HG03460 (cell line): ENCODE measurements around the gene CWC27.
"Not testable (repeated sequence)": the region's sequence is repeated elsewhere in the genome, so short reads cannot be mapped to it uniquely, and the experiment has no call there.

Source experiments
- ATAC-seq: cut with Tn5 transposase; IDR thresholded peaks from one replicate; pipeline ENCODE4 v1.9.1; 2021; ENCODE audit not compliant: unreplicated experiment

Gene CWC27

GRCh38 chr5:64786372-64786771 lies 17.6 kb downstream of the CWC27 start:
- no peak for ATAC-seq

- no peak for ATAC-seq
Measured at GRCh38 chr5:64788156-64788555, 19.4 kb downstream of the CWC27 start.

- ATAC-seq: no peak
Measured at GRCh38 chr5:64789457-64789856, 20.7 kb downstream of the CWC27 start.

GRCh38 chr5:64790210-64790609 lies 21.5 kb downstream of the CWC27 start:
- ATAC-seq: no peak

- ATAC-seq: no peak
Measured at GRCh38 chr5:64792469-64792868, 23.7 kb downstream of the CWC27 start.

- ATAC-seq: no peak
Measured at GRCh38 chr5:64794053-64794770, 25.5 kb downstream of the CWC27 start.

- no peak for ATAC-seq
Measured at GRCh38 chr5:64796301-64796700, 27.6 kb downstream of the CWC27 start.

GRCh38 chr5:64800926-64801325 lies 32.2 kb downstream of the CWC27 start:
- ATAC-seq: no peak

- no peak for ATAC-seq
Measured at GRCh38 chr5:64806537-64806936, 37.8 kb downstream of the CWC27 start.

- ATAC-seq: no peak
Measured at GRCh38 chr5:64807520-64807919, 38.8 kb downstream of the CWC27 start.

- ATAC-seq: peak; percentile 40
Measured at GRCh38 chr5:64811050-64811640, 42.4 kb downstream of the CWC27 start.

GRCh38 chr5:64814073-64814472 lies 45.3 kb downstream of the CWC27 start:
- ATAC-seq: peak; percentile 94

GRCh38 chr5:64818245-64818644 lies 49.5 kb downstream of the CWC27 start:
- no peak for ATAC-seq

- ATAC-seq: not testable (repeated sequence)
Measured at GRCh38 chr5:64819345-64819744, 50.6 kb downstream of the CWC27 start.

- ATAC-seq: no peak
Measured at GRCh38 chr5:64822320-64822719, 53.6 kb downstream of the CWC27 start.

GRCh38 chr5:64826541-64826940 lies 57.8 kb downstream of the CWC27 start:
- ATAC-seq: no peak

GRCh38 chr5:64827703-64828102 lies 59.0 kb downstream of the CWC27 start:
- no peak for ATAC-seq

- not testable (repeated sequence) for ATAC-seq
Measured at GRCh38 chr5:64830650-64831049, 61.9 kb downstream of the CWC27 start.

- ATAC-seq: no peak
Measured at GRCh38 chr5:64831996-64832395, 63.3 kb downstream of the CWC27 start.

GRCh38 chr5:64834037-64834436 lies 65.3 kb downstream of the CWC27 start:
- ATAC-seq: no peak

- no peak for ATAC-seq
Measured at GRCh38 chr5:64834611-64835010, 65.9 kb downstream of the CWC27 start.

- ATAC-seq: no peak
Measured at GRCh38 chr5:64835266-64835665, 66.5 kb downstream of the CWC27 start.
